Left ventricle myocardium inferior (tissue), 1 donor: ENCODE results near the gene MRPL22. TPM values are rescaled to one million over a fixed set of nuclear protein-coding genes. Genes with fewer than 3 reads are reported as not detected.

ENCODE experiments used
- DNase-seq: peaks from one replicate; pipeline ENCODE4 v3.0.0-alpha.2; 2020
- H3K27ac ChIP-seq: fragments of 200-600 bp; replicated peaks from 2 replicates; pipeline ENCODE4 v1.8.0; 2021
- H3K27me3 ChIP-seq: fragments of 200-600 bp; 2 replicates; pipeline ENCODE4 v1.8.0; 2021; ENCODE audit warnings: low read depth
- H3K36me3 ChIP-seq: fragments of 200-600 bp; 2 replicates; pipeline ENCODE4 v1.8.0; 2021
- H3K4me1 ChIP-seq: fragments of 200-600 bp; 2 replicates; pipeline ENCODE4 v1.8.0; 2021
- H3K4me3 ChIP-seq: fragments of 200-600 bp; 2 replicates; pipeline ENCODE4 v1.8.0; 2021; ENCODE audit warnings: mild to moderate bottlenecking, moderate library complexity
- H3K9me3 ChIP-seq: fragments of 200-600 bp; replicated peaks from 2 replicates; pipeline ENCODE4 v1.8.0; 2021
- intact Hi-C: fragments of 100-400 bp; cut with micrococcal nuclease; formaldehyde crosslinking; loops from one replicate; pipeline ENCODE4 v1.11.0; 2022
- total RNA-seq: library from RNA; stranded (reverse); fragmentation: NEBNext Ultra II Directional; extraction: Animal tissue kit (Norgen Biotek cat#: 25700); gene quantifications from one replicate; pipeline ENCODE4 v1.2.1, GENCODE V29; 2021
- TF ChIP-seq, protein P1 (sequence below): fragments of 200-600 bp; IDR thresholded peaks from 2 replicates; pipeline ENCODE4 v1.8.0; 2021; ENCODE audit warnings: antibody characterized with exemption, mild to moderate bottlenecking, borderline replicate concordance
- donor health status: DM: no; HTN: yes; CAD: no; lungs with severe emphysema.

Gene MRPL22
- total RNA-seq, 1 donor from 2014 or later: 78.4 TPM

DNA sequence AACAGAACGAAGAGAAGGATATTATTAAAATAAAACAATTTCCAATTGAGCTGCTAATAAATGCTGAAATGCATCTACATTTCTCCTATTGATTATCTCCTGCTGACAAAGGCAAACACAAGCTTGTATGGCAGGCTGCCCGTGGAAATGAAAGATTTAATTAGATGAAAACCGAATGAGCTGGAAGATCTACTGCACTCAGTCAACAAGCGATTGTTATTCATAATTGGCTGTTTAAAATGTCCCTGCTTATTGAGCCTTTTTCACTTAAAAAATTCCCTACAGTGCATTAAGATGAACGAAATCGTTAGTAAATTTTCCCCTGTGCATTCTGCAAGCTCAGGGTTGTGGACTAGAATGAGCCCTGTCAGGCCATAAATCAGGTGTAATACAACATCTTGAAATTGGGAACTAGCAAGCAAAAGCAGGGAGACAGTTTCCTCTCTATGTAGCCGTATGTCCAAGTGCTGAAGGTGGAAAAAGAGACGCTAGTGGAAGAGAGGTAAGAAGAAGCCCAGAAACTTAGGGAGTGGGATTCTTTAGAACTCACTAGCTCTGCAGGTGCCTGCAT lies 44.2 kb downstream of the MRPL22 start:
- Histone ChIP-seq H3K36me3 (no peaks in the 10 kb centered on the region), H3K9me3 (no peaks in the 10 kb centered on the region), H3K27ac (no peak overlapping the region), H3K27me3 (no peaks in the 10 kb centered on the region), H3K4me3 (no peak overlapping the region), H3K4me1 (no peaks in the 10 kb centered on the region)
- no peak for DNase-seq
- TF ChIP-seq, protein P1, sequence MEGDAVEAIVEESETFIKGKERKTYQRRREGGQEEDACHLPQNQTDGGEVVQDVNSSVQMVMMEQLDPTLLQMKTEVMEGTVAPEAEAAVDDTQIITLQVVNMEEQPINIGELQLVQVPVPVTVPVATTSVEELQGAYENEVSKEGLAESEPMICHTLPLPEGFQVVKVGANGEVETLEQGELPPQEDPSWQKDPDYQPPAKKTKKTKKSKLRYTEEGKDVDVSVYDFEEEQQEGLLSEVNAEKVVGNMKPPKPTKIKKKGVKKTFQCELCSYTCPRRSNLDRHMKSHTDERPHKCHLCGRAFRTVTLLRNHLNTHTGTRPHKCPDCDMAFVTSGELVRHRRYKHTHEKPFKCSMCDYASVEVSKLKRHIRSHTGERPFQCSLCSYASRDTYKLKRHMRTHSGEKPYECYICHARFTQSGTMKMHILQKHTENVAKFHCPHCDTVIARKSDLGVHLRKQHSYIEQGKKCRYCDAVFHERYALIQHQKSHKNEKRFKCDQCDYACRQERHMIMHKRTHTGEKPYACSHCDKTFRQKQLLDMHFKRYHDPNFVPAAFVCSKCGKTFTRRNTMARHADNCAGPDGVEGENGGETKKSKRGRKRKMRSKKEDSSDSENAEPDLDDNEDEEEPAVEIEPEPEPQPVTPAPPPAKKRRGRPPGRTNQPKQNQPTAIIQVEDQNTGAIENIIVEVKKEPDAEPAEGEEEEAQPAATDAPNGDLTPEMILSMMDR: no peak
- intact Hi-C loops: no loop called here

DNA sequence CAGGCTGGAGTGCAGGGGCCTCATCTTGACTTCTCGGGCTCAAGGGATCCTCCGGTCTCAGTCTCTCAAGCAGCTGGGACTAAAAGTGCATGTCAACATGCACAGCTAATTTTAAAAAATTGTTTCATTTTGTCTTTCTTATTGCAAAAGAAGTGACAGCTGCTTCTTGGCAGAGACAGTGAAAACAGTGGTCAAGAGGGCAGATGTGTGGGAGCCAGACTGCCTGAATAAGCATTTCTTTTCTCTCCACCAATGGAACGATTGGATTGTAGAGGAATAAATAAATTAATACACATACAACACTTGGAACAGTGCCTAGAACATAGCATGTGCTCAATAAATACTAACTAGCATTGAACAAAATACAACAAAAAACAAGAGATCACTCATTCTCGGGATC lies 45.3 kb downstream of the MRPL22 start:
- no peak overlapping the region for H3K27ac ChIP-seq
- intact Hi-C loops: no loop called here

DNA sequence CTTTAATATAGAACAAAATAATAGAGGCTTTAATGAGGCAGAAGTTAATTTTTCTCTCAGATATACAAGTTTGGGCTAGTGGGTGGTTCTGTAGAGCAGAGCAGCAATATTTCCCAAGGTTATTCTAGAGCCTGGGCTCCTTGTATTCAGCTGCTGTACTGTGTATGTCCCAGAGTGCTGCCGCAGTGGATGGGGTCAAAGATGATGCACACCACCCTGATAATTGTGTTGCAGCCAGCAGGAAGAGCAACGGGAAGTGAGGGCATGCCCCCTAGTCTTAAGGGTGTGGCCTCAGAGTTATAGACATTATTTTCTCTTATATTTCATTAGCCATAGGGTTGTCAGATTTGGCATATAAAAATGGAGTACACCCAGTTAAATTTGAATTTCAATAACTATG lies 48.8 kb downstream of the MRPL22 start:
- no peaks in the 10 kb centered on the region for H3K4me1 ChIP-seq
- TF ChIP-seq, protein P1: no peak
- H3K27me3 ChIP-seq: no peaks in the 10 kb centered on the region
- no peak overlapping the region for H3K27ac ChIP-seq
- DNase-seq: no peak
- no peaks in the 10 kb centered on the region for H3K36me3 ChIP-seq
- intact Hi-C loops: no loop called here
- no peak overlapping the region for H3K4me3 ChIP-seq
- H3K9me3 ChIP-seq: no peaks in the 10 kb centered on the region

More for the DNA sequence above, 45.3 kb downstream of the MRPL22 start:
- no peak for DNase-seq
- Histone ChIP-seq H3K27me3 (no peaks in the 10 kb centered on the region), H3K36me3 (no peaks in the 10 kb centered on the region), H3K4me3 (no peak overlapping the region), H3K4me1 (no peaks in the 10 kb centered on the region), H3K9me3 (no peaks in the 10 kb centered on the region)
- TF ChIP-seq, protein P1: no peak

DNA sequence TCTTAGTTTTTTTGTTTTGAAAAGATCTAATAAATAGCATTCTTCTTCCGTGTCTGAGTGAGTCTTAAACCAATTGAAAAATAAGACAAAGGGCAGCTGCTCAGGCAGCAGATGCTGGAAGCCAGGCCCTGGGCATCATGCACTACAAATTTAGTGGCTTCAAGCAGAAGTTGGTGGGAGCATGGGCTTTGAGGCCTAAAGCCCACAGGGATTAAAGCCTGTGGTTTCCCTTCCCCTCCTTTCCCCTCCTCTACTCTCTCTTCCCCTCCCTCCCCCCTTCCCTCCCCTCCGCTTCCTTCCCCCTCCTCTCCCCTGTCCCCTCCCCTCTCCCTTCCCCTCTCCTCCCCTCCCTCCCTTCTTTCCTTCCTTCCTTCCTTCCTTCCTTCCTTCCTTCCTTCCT lies 52.6 kb downstream of the MRPL22 start:
- H3K36me3 ChIP-seq: no peaks in the 10 kb centered on the region
- H3K27me3 ChIP-seq: no peaks in the 10 kb centered on the region
- TF ChIP-seq, protein P1: no peak
- no peak overlapping the region for H3K27ac ChIP-seq
- peaks cover 2% of the 10 kb centered on the region for H3K9me3 ChIP-seq
- intact Hi-C loops: no loop called here
- no peak overlapping the region for H3K4me3 ChIP-seq
- no peaks in the 10 kb centered on the region for H3K4me1 ChIP-seq
- no peak for DNase-seq

DNA sequence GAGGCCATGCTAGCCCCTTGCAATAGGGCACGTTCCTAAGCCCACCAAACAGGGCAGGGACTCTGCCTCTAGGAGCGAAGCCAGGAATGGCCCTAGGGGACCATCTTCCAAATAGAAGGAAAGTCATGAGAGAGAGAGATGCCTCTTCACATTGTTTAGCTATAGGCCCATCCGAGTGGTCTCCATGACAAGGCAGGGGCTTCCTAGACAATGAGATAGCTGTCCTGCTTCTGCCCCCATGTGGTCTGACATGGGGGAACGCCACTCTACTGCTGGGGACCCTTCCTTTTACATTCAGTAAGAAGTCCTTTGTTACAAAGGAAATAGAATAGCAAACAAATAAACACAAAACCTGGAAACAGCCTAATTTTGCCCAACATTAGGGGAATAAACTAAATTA lies 54.8 kb downstream of the MRPL22 start:
- no peak for DNase-seq

More for the DNA sequence above, 54.8 kb downstream of the MRPL22 start:
- H3K9me3 ChIP-seq: peaks cover 7% of the 10 kb centered on the region
- no peaks in the 10 kb centered on the region for H3K27me3 ChIP-seq
- no peak overlapping the region for H3K4me3 ChIP-seq
- H3K36me3 ChIP-seq: no peaks in the 10 kb centered on the region
- intact Hi-C loops: no loop called here
- no peak overlapping the region for H3K27ac ChIP-seq
- no peaks in the 10 kb centered on the region for H3K4me1 ChIP-seq
- TF ChIP-seq, protein P1: no peak
